Dedifferentiated amniotic fluid mesenchymal stem cell (primary cell): ENCODE results near the gene RNF113B.
A peak's percentile ranks its signal among the peaks of the same experiment; 100 is the strongest.

Experiments used
- DNase-seq: peaks from one replicate; pipeline ENCODE4 v3.0.0-alpha.2; 2016; ENCODE audit errors: extremely low spot score

The RNF113B gene

GRCh38 chr13:98174307-98174706 lies 2.8 kb downstream of the RNF113B start:
- no peak for DNase-seq

DNA sequence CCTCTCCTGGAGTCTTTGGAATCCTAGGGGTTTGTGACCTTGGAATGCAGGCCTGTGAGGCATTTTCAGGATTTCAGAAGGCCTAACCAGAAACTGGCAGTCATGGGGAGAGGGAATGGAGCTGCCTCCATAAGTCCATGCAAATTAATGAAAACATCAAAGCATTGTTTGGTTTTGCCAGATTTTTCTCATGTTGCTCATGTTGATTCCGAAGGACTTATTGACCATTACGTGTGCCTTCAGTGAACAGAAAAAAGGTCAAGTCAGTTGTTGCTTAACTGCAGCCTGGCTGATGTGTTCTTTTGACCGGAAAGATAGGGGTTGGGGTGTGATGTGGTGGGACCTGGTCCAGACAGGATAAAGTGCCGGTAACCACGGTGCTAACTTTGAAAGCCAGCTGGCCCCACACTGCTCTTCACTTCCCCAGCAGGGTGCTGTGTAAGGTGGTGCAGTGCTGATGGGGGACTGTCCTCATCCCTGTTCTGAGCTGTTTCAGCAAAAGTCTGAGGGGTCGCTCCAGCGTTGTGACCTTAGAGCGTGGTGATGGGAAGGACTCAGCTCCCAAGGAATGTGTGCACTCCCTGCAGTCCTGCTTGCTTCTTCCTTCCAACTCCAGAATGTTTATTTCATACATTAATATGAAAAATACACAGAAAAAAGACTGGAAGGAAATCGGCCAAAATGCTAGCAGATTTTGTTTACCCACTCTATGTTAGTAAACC lies 3.5 kb downstream of the RNF113B start:
- peak; percentile 56 for DNase-seq

DNA sequence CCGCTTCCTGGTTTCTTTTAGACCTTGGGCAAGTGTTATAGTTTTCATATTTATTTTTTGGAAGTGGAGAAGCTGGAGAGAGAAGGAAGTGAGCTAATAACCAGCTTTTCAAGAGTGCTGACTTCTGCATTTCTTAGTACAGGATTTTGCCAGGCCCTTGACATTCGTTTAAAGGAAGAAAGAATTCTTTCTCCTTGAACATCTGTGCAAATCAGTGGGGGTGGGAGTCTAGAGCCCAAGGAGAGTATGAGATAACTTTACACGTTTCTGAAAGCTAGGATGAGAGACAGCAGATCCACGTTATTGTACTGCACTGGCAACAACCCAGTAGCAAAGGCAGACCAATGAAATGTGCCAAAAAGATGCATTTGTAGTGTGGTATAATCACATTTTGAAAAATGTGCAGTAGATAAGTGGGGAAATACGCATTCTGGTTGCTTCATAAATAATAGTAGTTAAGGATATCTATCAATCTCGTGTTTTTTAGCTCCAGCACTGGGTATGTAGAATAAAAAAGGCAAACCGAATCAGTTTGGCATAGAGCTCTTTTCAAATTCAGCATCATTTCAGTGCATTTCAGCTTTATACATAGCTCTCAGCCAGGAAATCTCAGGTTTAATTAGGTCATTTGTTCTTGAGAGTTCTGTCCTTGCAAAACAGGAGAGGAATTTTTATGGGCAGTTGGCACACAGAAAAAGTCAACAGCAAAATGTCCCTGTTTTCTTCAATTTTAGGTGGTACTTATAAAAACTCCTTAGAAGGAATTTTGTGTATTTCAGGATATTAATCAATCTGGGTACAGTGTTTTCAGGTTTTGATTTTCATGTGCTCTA lies 4.3 kb downstream of the RNF113B start:
- no peak for DNase-seq

GRCh38 chr13:98171900-98172589 lies 5.0 kb downstream of the RNF113B start:
- no peak for DNase-seq

DNA sequence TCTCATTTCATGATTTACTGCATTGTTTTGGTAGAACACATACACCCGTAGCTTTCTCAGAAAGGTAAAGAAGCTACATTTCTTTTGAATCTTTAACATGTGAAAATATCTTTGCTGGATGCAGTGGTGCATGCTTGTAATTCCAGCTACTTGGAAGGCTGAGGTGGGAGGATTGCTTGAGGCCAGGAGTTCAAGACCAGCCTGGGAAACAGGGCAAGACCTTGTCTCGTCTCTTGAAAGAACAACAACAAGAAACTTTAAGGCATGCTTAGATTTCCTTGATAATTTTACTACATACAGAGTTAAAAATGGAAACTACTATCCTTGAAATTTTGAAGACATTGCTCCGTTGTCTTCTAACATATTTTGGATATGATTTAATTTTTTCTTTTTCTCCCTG lies 7.7 kb downstream of the RNF113B start:
- no peak for DNase-seq

DNA sequence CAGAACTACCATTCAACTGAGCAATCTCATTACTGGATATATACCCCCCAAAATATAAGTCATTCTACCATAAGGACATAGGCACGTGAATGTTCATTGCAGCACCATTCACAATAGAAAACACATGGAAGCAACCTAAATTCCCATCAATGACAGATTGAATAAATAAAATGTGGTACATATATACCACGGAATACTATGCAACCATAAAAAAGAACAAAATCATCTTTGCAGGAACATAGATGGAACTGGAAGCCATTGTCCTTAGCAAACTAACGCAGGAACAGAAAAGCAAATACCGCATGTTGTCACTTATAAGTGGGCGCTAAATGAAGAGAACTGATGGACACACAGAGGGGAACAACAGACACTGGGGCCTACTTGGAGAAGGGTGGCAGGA lies 14.1 kb downstream of the RNF113B start:
- no peak for DNase-seq

- DNase-seq: no peak
Measured at GRCh38 chr13:98158172-98158899, 18.7 kb downstream of the RNF113B start.

DNA sequence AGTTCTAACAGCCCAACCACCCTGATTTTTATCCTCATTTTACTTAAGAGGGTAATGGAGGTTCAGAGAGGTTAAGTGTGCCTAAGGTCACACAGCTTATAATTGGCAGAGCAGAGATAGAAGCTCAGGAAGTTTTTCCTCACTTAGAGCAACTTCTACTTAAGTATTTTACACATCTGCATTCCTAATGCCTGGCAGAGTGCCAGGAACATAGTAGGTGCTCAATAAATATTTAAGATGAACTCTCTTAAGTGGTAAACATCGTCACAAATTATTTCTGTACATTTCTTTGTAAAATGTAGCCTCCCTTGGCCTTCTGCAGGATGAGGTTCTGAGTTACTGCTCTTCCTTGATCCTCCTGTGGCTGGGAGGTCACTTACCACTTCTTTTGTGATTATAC lies 19.5 kb downstream of the RNF113B start:
- no peak for DNase-seq

- no peak for DNase-seq
Measured at GRCh38 chr13:98157188-98157587, 19.9 kb downstream of the RNF113B start.

- DNase-seq: no peak
Measured at GRCh38 chr13:98156259-98156658, 20.8 kb downstream of the RNF113B start.

DNA sequence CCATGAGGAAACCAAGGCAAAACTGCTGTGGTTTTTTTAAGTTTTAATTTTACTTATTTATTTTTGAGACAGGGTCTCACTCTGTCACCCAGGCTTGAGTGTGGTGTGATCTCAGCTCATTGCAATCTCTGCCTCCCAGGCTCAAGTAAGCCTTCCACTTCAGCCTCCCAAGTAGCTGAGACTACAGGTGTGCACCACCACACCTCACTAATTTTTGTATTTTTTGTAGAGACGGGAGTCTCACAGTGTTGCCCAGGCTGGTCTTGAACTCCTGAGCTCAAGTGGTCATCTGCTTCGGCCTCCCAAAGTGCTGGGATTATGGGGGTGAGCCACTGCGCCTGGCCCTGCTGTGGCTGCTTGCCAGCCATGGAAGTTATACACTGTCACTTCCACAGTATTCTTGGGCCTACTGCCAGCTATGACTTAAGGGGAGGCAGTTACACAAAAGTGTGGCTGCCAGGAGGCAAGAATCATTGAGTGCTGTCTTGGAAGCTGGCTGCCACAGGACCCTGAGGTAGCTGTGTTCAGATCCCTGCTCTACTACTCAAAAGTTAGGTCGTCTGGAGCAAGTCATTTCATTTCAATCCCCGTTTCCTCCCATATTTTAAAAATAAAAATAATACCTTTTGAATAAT lies 21.5 kb downstream of the RNF113B start:
- DNase-seq: no peak

DNA sequence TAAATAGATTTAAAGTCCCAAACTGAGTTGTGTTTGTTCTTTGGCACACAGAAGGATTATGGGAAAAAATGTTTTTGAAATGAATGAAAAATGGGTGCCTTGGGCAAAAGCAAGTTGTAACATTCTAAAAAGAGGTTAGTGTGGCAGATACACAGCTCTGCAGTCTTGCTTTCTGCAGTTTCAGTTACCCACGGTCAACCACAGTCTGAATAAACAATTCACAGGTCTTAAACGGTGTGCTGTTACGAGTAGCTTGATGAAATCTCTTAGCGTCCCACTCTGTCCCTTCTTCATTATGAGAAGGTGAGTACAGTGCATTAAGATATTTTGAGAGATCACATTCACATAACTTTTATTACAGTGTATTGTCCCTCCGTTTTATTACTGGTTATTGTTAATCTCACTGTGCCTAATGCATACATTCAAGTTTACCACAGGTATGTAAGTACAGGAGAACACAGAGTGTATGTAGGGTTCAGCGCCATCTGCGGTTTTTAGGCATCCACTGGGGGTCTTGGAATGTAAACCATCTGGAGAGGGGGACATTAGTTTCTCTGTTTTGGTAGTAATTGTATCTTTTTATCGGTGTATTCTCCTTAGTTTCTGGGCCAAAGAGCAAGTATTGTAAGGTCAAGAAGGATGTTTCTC lies 26.1 kb downstream of the RNF113B start:
- no peak for DNase-seq

- no peak for DNase-seq
Measured at GRCh38 chr13:98147521-98147920, 29.5 kb downstream of the RNF113B start.

GRCh38 chr13:98144801-98145350 lies 32.2 kb downstream of the RNF113B start:
- no peak for DNase-seq

DNA sequence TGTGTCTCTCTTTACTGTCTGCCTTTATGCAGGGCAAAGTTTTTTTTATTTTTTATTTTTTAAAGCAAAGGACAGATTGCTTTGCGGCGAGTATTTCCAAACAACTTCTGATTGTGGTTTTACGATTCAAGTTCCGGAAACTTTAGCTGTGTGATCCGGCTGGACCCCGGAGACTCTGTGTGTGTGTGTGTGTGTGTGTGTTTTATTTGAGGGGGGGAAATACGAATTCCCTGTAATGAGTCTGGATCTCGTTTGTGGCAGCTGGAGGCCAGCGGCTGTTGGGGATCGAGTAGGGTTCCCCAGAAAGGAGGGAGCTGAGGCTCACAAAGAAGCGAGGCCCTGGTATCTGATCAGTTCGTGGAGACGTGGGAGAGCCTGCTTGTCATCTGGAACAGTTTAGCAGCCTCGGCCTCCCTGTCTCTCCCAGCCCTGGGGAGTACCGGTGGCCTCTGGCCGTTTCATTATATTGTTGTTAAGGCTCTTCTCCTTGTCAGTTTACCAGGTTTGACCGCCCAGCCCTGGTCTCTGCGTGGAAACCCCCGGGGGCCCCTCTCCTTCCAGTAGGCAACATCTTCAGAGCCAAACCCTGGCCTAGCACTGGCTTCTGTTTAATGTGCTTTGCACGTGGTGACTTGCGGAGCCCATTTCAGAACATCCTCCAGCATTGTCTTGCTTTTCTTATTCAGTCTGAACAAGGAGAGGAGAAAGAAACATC lies 32.9 kb downstream of the RNF113B start:
- no peak for DNase-seq

DNA sequence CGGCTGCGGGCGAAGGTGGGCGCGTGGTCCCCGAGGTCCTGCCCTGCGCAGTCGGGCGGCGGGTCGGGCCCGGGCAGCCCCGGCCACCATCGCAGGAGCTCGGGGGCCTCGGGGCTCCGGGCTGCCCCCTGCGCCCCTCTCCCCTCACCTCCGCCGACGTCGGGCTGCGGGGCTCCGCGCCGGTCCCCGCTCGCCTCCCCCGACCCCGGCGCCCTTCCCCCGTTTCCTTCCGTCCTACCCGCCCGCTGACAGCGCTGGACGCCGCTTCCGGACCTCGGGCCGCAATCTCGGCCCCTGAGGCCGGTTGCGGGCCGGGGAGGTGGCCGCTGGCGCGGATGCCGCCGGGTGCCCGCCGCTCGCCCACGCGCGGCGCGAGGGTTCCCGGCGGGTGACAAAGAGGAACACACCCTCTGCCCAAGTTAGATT lies 33.5 kb downstream of the RNF113B start:
- DNase-seq: no peak

GRCh38 chr13:98143157-98143553 lies 33.9 kb downstream of the RNF113B start:
- DNase-seq: no peak

DNA sequence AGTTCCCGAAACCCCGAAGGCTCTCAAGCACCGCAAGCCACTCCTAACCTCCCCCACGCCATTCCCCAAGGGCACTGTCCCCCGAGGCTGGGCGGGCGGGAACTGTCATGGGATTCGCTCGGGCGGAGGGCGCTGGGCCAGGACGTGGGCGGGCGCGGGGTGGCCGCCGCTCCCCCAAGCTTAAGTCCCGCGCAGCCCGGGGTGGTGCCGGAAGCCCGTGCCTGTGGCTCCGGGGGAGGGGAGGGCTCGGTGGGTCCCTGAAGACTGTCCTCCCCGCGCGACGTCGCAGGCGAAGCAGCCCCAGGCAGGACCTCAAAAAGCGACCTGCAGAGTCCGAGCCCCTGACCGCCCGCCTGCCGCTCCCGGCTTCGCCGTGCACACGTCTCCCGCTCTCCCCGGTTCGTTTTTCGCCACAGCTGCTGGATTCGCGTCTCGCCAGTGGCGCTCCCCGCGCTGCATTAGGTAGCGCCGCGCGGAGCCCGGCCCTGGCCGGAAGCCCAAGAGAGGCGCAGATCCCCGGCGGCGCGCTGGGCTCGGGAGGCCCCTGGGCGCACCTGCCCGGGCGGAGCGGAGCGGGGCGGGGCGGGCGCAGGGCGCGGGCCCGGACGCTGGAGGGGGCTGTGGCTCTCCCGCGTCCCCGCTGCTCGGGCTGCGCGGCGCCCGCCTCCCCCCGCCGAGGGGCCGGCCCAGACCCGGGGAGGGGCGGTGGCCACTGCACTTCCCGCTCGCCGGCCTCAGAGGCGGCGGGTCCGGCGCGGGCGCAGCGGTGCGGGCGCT lies 34.5 kb downstream of the RNF113B start, which contains the start of gene FARP1:
TSS of gene FARP1 (plus strand) at position 715 of the 777 bp plus-strand sequence. CDS start 70,149 bp downstream, outside the sequence.
- peak; percentile 35 for DNase-seq
